ENCODE data around the gene ZSCAN22.

GRCh38 chr19:58356766-58357480 is 30.1 kb downstream of the ZSCAN22 start:
- TF ChIP-seq, protein P1, sequence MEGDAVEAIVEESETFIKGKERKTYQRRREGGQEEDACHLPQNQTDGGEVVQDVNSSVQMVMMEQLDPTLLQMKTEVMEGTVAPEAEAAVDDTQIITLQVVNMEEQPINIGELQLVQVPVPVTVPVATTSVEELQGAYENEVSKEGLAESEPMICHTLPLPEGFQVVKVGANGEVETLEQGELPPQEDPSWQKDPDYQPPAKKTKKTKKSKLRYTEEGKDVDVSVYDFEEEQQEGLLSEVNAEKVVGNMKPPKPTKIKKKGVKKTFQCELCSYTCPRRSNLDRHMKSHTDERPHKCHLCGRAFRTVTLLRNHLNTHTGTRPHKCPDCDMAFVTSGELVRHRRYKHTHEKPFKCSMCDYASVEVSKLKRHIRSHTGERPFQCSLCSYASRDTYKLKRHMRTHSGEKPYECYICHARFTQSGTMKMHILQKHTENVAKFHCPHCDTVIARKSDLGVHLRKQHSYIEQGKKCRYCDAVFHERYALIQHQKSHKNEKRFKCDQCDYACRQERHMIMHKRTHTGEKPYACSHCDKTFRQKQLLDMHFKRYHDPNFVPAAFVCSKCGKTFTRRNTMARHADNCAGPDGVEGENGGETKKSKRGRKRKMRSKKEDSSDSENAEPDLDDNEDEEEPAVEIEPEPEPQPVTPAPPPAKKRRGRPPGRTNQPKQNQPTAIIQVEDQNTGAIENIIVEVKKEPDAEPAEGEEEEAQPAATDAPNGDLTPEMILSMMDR (IDR thresholded peaks at IDR 0.05) = no peak
- TF ChIP-seq EP300 (IDR thresholded peaks at IDR 0.05) (no peak), POLR2AphosphoS5 (IDR thresholded peaks at IDR 0.05) (no peak)
